Measurements from ENCODE around the gene ATP10D. TPM values are rescaled to one million over a fixed set of nuclear protein-coding genes. Genes with fewer than 3 reads are reported as not detected.
"Not testable (repeated sequence)": the region's sequence is repeated elsewhere in the genome, so short reads cannot be mapped to it uniquely, and the experiment has no call there.

ATP10D gene
- total RNA-seq, 1 donor, result 2.7 TPM

GRCh38 chr4:47475411-47475810 lies 9.7 kb upstream of the ATP10D start:
- Histone ChIP-seq H3K4me3 (ENCODE audit: low read length) (no peak overlapping the region), H3K4me1 (ENCODE audit: insufficient read depth, low read length) (peaks cover 8% of the 10 kb centered on the region), H3K9me3 (ENCODE audit: low read depth, low read length) (no peaks in the 10 kb centered on the region), H3K27me3 (ENCODE audit: insufficient read depth, low read length) (no peaks in the 10 kb centered on the region)

GRCh38 chr4:47478804-47479203 lies 6.3 kb upstream of the ATP10D start:
- H3K4me1 ChIP-seq (ENCODE audit: insufficient read depth, low read length), result peaks cover 9% of the 10 kb centered on the region
- no peaks in the 10 kb centered on the region for H3K27me3 ChIP-seq (ENCODE audit: insufficient read depth, low read length)
- H3K9me3 ChIP-seq (ENCODE audit: low read depth, low read length), result no peaks in the 10 kb centered on the region
- no peak overlapping the region for H3K4me3 ChIP-seq (ENCODE audit: low read length)

GRCh38 chr4:47482326-47482725 lies 2.7 kb upstream of the ATP10D start:
- H3K4me3 ChIP-seq (ENCODE audit: low read length), result no peak overlapping the region
- no peaks in the 10 kb centered on the region for H3K27me3 ChIP-seq (ENCODE audit: insufficient read depth, low read length)
- H3K9me3 ChIP-seq (ENCODE audit: low read depth, low read length), result no peaks in the 10 kb centered on the region
- H3K4me1 ChIP-seq (ENCODE audit: insufficient read depth, low read length), result peaks cover 36% of the 10 kb centered on the region

GRCh38 chr4:47483745-47484144 lies 1.3 kb upstream of the ATP10D start:
- no peak overlapping the region for H3K4me3 ChIP-seq (ENCODE audit: low read length)
- no peaks in the 10 kb centered on the region for H3K27me3 ChIP-seq (ENCODE audit: insufficient read depth, low read length)
- peaks cover 39% of the 10 kb centered on the region for H3K4me1 ChIP-seq (ENCODE audit: insufficient read depth, low read length)
- no peaks in the 10 kb centered on the region for H3K9me3 ChIP-seq (ENCODE audit: low read depth, low read length)

GRCh38 chr4:47484168-47484567 lies 907 bp upstream of the ATP10D start:
- Histone ChIP-seq H3K9me3 (ENCODE audit: low read depth, low read length) (no peaks in the 10 kb centered on the region), H3K27me3 (ENCODE audit: insufficient read depth, low read length) (no peaks in the 10 kb centered on the region), H3K4me3 (ENCODE audit: low read length) (no peak overlapping the region), H3K4me1 (ENCODE audit: insufficient read depth, low read length) (peaks cover 39% of the 10 kb centered on the region)

- Histone ChIP-seq H3K4me3 (ENCODE audit: low read length) (peak overlapping the region; percentile 68), H3K4me1 (ENCODE audit: insufficient read depth, low read length) (peaks cover 45% of the 10 kb centered on the region)
Measured at GRCh38 chr4:47485768-47486167, 693 bp downstream of the ATP10D start.

GRCh38 chr4:47486231-47486673 lies 1.2 kb downstream of the ATP10D start:
- Histone ChIP-seq H3K9me3 (ENCODE audit: low read depth, low read length) (no peaks in the 10 kb centered on the region), H3K4me1 (ENCODE audit: insufficient read depth, low read length) (peaks cover 47% of the 10 kb centered on the region), H3K4me3 (ENCODE audit: low read length) (peak overlapping the region; percentile 68), H3K27me3 (ENCODE audit: insufficient read depth, low read length) (no peaks in the 10 kb centered on the region)

More at GRCh38 chr4:47485768-47486167, 693 bp downstream of the ATP10D start:
- Histone ChIP-seq H3K27me3 (ENCODE audit: insufficient read depth, low read length) (no peaks in the 10 kb centered on the region), H3K9me3 (ENCODE audit: low read depth, low read length) (no peaks in the 10 kb centered on the region)

- not testable (repeated sequence) for H3K4me3 ChIP-seq (ENCODE audit: low read length); H3K27me3 ChIP-seq (ENCODE audit: insufficient read depth, low read length); H3K9me3 ChIP-seq (ENCODE audit: low read depth, low read length)
- peaks cover 47% of the 10 kb centered on the region for H3K4me1 ChIP-seq (ENCODE audit: insufficient read depth, low read length)
Measured at GRCh38 chr4:47486727-47487126, 1.7 kb downstream of the ATP10D start.

- Histone ChIP-seq H3K27me3 (ENCODE audit: insufficient read depth, low read length) (no peaks in the 10 kb centered on the region), H3K9me3 (ENCODE audit: low read depth, low read length) (no peaks in the 10 kb centered on the region), H3K4me3 (ENCODE audit: low read length) (no peak overlapping the region), H3K4me1 (ENCODE audit: insufficient read depth, low read length) (peaks cover 39% of the 10 kb centered on the region)
Measured at GRCh38 chr4:47488706-47489105, 3.6 kb downstream of the ATP10D start.

- Histone ChIP-seq H3K4me1 (ENCODE audit: insufficient read depth, low read length) (peaks cover 26% of the 10 kb centered on the region), H3K4me3 (ENCODE audit: low read length) (no peak overlapping the region), H3K9me3 (ENCODE audit: low read depth, low read length) (no peaks in the 10 kb centered on the region), H3K27me3 (ENCODE audit: insufficient read depth, low read length) (no peaks in the 10 kb centered on the region)
Measured at GRCh38 chr4:47490550-47490949, 5.5 kb downstream of the ATP10D start.

GRCh38 chr4:47493238-47494123 lies 8.4 kb downstream of the ATP10D start:
- H3K4me3 ChIP-seq (ENCODE audit: low read length), result no peak overlapping the region
- H3K9me3 ChIP-seq (ENCODE audit: low read depth, low read length), result no peaks in the 10 kb centered on the region
- H3K4me1 ChIP-seq (ENCODE audit: insufficient read depth, low read length), result peaks cover 12% of the 10 kb centered on the region
- no peaks in the 10 kb centered on the region for H3K27me3 ChIP-seq (ENCODE audit: insufficient read depth, low read length)

GRCh38 chr4:47494124-47494430 lies 9.0 kb downstream of the ATP10D start:
- Histone ChIP-seq H3K27me3 (ENCODE audit: insufficient read depth, low read length) (no peaks in the 10 kb centered on the region), H3K4me1 (ENCODE audit: insufficient read depth, low read length) (peaks cover 16% of the 10 kb centered on the region), H3K9me3 (ENCODE audit: low read depth, low read length) (no peaks in the 10 kb centered on the region), H3K4me3 (ENCODE audit: low read length) (no peak overlapping the region)

- Histone ChIP-seq H3K4me1 (ENCODE audit: insufficient read depth, low read length) (peaks cover 24% of the 10 kb centered on the region), H3K4me3 (ENCODE audit: low read length) (no peak overlapping the region), H3K27me3 (ENCODE audit: insufficient read depth, low read length) (no peaks in the 10 kb centered on the region), H3K9me3 (ENCODE audit: low read depth, low read length) (no peaks in the 10 kb centered on the region)
Measured at GRCh38 chr4:47498899-47499298, 13.8 kb downstream of the ATP10D start.

- H3K4me3 ChIP-seq (ENCODE audit: low read length), result no peak overlapping the region
- H3K27me3 ChIP-seq (ENCODE audit: insufficient read depth, low read length), result no peaks in the 10 kb centered on the region
- H3K9me3 ChIP-seq (ENCODE audit: low read depth, low read length), result no peaks in the 10 kb centered on the region
- peaks cover 24% of the 10 kb centered on the region for H3K4me1 ChIP-seq (ENCODE audit: insufficient read depth, low read length)
Measured at GRCh38 chr4:47499700-47500099, 14.6 kb downstream of the ATP10D start.

- Histone ChIP-seq H3K27me3 (ENCODE audit: insufficient read depth, low read length) (no peaks in the 10 kb centered on the region), H3K4me1 (ENCODE audit: insufficient read depth, low read length) (peaks cover 29% of the 10 kb centered on the region), H3K4me3 (ENCODE audit: low read length) (no peak overlapping the region), H3K9me3 (ENCODE audit: low read depth, low read length) (no peaks in the 10 kb centered on the region)
Measured at GRCh38 chr4:47500776-47501175, 15.7 kb downstream of the ATP10D start.

- Histone ChIP-seq H3K4me1 (ENCODE audit: insufficient read depth, low read length) (peaks cover 17% of the 10 kb centered on the region), H3K27me3 (ENCODE audit: insufficient read depth, low read length) (no peaks in the 10 kb centered on the region), H3K4me3 (ENCODE audit: low read length) (no peak overlapping the region), H3K9me3 (ENCODE audit: low read depth, low read length) (no peaks in the 10 kb centered on the region)
Measured at GRCh38 chr4:47505147-47505546, 20.1 kb downstream of the ATP10D start.

Measured in mononuclear cell (primary cell).